Muscle layer of colon (tissue), 2 donors: ENCODE data around the gene DEPDC5.

Experiments
- H3K27ac ChIP-seq: one replicate; pipeline ENCODE4 v1.7.0; 2013; ENCODE audit warnings: low read depth, mild to moderate bottlenecking, low read length, moderate library complexity
- H3K27me3 ChIP-seq, 2 donors: one replicate each; pipeline ENCODE4 v1.7.0; 2013; ENCODE audit warnings: low read length in 2 of 2, mild to moderate bottlenecking in 2 of 2; ENCODE audit not compliant: insufficient read depth in 2 of 2, control insufficient read depth in 1 of 2
- H3K36me3 ChIP-seq: one replicate; pipeline ENCODE4 v1.7.0; 2013; ENCODE audit warnings: mild to moderate bottlenecking, low read length; ENCODE audit not compliant: insufficient read depth
- H3K4me1 ChIP-seq: one replicate; pipeline ENCODE4 v1.7.0; 2013; ENCODE audit warnings: mild to moderate bottlenecking, low read length; ENCODE audit not compliant: insufficient read depth
- H3K4me3 ChIP-seq, 2 donors: one replicate each; pipeline ENCODE4 v1.7.0; 2013; ENCODE audit warnings: low read length in 2 of 2, low read depth in 1 of 2, mild to moderate bottlenecking in 1 of 2, moderate library complexity in 1 of 2
- H3K9ac ChIP-seq: one replicate; pipeline ENCODE4 v1.7.0; 2013; ENCODE audit warnings: low read length
- H3K9me3 ChIP-seq: one replicate; pipeline ENCODE4 v1.7.0; 2013; ENCODE audit warnings: mild to moderate bottlenecking, low read length
- donor health status: abdominal sarcoma.
- donor health status: Adenocarcinoma of cecum.

Gene DEPDC5

GRCh38 chr22:31818481-31819392, 64.9 kb downstream of the DEPDC5 start:
- Histone ChIP-seq H3K36me3 (peaks cover 46% of the 10 kb centered on the region), H3K9ac (no peak overlapping the region), H3K4me3 (no peak overlapping the region), H3K4me1 (no peaks in the 10 kb centered on the region), H3K27me3 (no peaks in the 10 kb centered on the region), H3K27ac (no peak overlapping the region), H3K9me3 (no peaks in the 10 kb centered on the region)

- peaks cover 50% of the 10 kb centered on the region for H3K36me3 ChIP-seq
- no peak overlapping the region for H3K27ac ChIP-seq
- no peaks in the 10 kb centered on the region for H3K4me1 ChIP-seq
- no peaks in the 10 kb centered on the region for H3K9me3 ChIP-seq
- no peaks in the 10 kb centered on the region for H3K27me3 ChIP-seq
- no peak overlapping the region for H3K9ac ChIP-seq
- H3K4me3 ChIP-seq, result no peak overlapping the region
Measured at GRCh38 chr22:31820655-31821054, 66.8 kb downstream of the DEPDC5 start.

- Histone ChIP-seq H3K27me3 (no peaks in the 10 kb centered on the region), H3K4me3 (no peak overlapping the region), H3K4me1 (no peaks in the 10 kb centered on the region), H3K9me3 (no peaks in the 10 kb centered on the region), H3K9ac (no peak overlapping the region), H3K27ac (no peak overlapping the region), H3K36me3 (peaks cover 50% of the 10 kb centered on the region)
Measured at GRCh38 chr22:31821572-31821971, 67.8 kb downstream of the DEPDC5 start.

- Histone ChIP-seq H3K27me3 (no peaks in the 10 kb centered on the region), H3K36me3 (peaks cover 49% of the 10 kb centered on the region)
Measured at GRCh38 chr22:31822523-31822922, 68.7 kb downstream of the DEPDC5 start.

GRCh38 chr22:31825513-31825912, 71.7 kb downstream of the DEPDC5 start:
- Histone ChIP-seq H3K4me3 (no peak overlapping the region), H3K9me3 (no peaks in the 10 kb centered on the region), H3K27ac (no peak overlapping the region), H3K27me3 (no peaks in the 10 kb centered on the region), H3K36me3 (peaks cover 33% of the 10 kb centered on the region), H3K9ac (no peak overlapping the region), H3K4me1 (peaks cover 6% of the 10 kb centered on the region)

More at GRCh38 chr22:31822523-31822922, 68.7 kb downstream of the DEPDC5 start:
- Histone ChIP-seq H3K9me3 (no peaks in the 10 kb centered on the region), H3K27ac (no peak overlapping the region), H3K4me3 (no peak overlapping the region), H3K4me1 (no peaks in the 10 kb centered on the region), H3K9ac (no peak overlapping the region)

DNA sequence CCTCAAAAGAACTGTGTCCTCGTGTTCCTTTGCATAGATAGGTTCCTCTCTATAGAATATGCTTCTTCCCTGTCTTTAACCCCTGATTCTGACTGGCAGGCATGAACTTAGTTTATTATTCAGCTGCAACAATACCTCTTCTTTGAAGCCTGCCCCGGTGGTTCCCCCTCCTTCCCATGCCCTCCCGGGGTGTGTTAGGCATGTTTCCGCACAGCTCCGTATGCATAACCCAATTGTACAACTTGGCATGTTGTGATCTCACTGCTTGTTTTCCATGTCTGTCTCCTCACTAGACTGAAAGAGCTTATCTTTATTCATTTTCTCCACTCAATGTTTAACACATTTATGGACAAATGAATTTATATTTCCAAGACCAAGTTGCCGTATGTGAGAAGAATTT, 72.6 kb downstream of the DEPDC5 start:
- Histone ChIP-seq H3K27me3 (no peaks in the 10 kb centered on the region), H3K9ac (no peak overlapping the region), H3K4me3 (no peak overlapping the region), H3K36me3 (peaks cover 24% of the 10 kb centered on the region), H3K27ac (no peak overlapping the region), H3K9me3 (no peaks in the 10 kb centered on the region), H3K4me1 (peaks cover 6% of the 10 kb centered on the region)

DNA sequence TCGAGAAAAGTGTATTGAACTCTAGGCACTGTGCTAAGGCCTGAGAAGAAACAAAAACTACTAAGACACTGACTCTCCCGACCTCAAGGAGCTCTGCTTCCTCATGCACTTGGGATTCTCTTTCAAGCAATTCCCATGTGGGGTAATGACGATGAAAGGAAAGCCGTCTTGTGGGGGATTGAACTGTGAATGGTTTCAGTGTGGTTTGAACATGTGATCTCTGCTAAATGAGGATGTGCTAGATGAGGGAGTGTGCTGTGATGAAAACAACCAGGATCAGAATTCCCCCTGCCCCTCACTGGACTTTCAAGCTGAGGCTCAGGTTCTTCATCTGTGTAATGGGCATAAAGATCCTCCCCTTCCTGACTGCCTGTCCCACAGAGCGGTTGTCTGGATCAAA, 74.9 kb downstream of the DEPDC5 start:
- Histone ChIP-seq H3K36me3 (peaks cover 10% of the 10 kb centered on the region), H3K9ac (no peak overlapping the region), H3K9me3 (no peaks in the 10 kb centered on the region), H3K27me3 (no peaks in the 10 kb centered on the region), H3K4me1 (peaks cover 6% of the 10 kb centered on the region), H3K4me3 (no peak overlapping the region), H3K27ac (no peak overlapping the region)

DNA sequence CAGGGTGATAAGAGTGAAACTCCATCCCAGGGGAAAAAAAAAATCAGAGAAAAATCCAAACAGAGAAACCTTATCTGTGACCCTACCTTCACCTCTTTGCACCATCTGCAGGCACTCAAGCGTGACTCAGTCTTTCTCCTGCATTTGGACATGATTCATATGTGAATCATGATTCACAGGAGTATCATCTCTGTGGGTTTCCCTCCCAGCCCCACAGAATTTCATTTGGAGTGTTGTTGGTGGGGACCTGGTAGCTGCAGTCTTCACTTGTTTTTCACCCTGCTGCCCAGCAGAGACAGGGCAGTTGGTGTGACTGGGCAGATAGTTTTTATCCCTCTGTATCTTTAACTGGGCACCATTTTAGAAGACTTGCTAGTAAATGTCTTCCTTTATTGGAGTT, 75.7 kb downstream of the DEPDC5 start:
- H3K27me3 ChIP-seq, result no peaks in the 10 kb centered on the region
- H3K27ac ChIP-seq, result no peak overlapping the region
- peaks cover 6% of the 10 kb centered on the region for H3K4me1 ChIP-seq
- no peaks in the 10 kb centered on the region for H3K9me3 ChIP-seq
- no peak overlapping the region for H3K9ac ChIP-seq
- H3K36me3 ChIP-seq, result peaks cover 14% of the 10 kb centered on the region
- no peak overlapping the region for H3K4me3 ChIP-seq

GRCh38 chr22:31830721-31831070, 76.9 kb downstream of the DEPDC5 start:
- peaks cover 23% of the 10 kb centered on the region for H3K36me3 ChIP-seq

GRCh38 chr22:31833930-31834329, 80.1 kb downstream of the DEPDC5 start:
- H3K27ac ChIP-seq, result no peak overlapping the region
- no peaks in the 10 kb centered on the region for H3K27me3 ChIP-seq
- H3K9me3 ChIP-seq, result no peaks in the 10 kb centered on the region
- H3K4me3 ChIP-seq, result no peak overlapping the region
- H3K36me3 ChIP-seq, result peaks cover 32% of the 10 kb centered on the region
- H3K4me1 ChIP-seq, result peaks cover 6% of the 10 kb centered on the region
- no peak overlapping the region for H3K9ac ChIP-seq

More at GRCh38 chr22:31830721-31831070, 76.9 kb downstream of the DEPDC5 start:
- peaks cover 6% of the 10 kb centered on the region for H3K4me1 ChIP-seq
- no peak overlapping the region for H3K27ac ChIP-seq
- no peaks in the 10 kb centered on the region for H3K9me3 ChIP-seq
- no peak overlapping the region for H3K9ac ChIP-seq
- H3K27me3 ChIP-seq, result no peaks in the 10 kb centered on the region
- no peak overlapping the region for H3K4me3 ChIP-seq

DNA sequence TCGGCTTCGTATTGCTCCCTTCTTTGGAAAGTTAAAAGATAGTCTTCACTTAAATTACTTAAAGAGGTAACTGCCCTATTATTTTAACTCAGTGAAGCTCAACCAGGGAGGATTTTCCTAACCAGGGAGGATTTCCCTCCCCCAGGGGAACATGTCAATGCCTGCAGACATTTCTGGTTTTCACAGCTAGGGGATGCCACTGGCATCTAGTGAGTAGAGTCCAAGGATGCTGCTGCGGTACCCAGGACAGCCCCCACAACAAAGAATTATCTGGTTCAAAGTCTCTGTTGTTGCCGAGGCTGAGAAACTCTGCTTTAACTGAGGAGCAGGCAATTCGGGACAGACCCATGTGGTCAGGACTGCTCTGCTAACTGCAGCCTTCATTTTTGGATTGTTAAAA, 82.2 kb downstream of the DEPDC5 start:
- Histone ChIP-seq H3K4me3 (no peak overlapping the region), H3K27ac (no peak overlapping the region), H3K27me3 (no peaks in the 10 kb centered on the region), H3K9ac (no peak overlapping the region), H3K4me1 (no peaks in the 10 kb centered on the region), H3K9me3 (no peaks in the 10 kb centered on the region), H3K36me3 (peaks cover 32% of the 10 kb centered on the region)

GRCh38 chr22:31838917-31839316, 85.1 kb downstream of the DEPDC5 start:
- Histone ChIP-seq H3K27me3 (no peaks in the 10 kb centered on the region), H3K4me1 (no peaks in the 10 kb centered on the region), H3K9me3 (no peaks in the 10 kb centered on the region), H3K36me3 (peaks cover 34% of the 10 kb centered on the region), H3K9ac (no peak overlapping the region), H3K27ac (no peak overlapping the region), H3K4me3 (no peak overlapping the region)
